Sigmoid colon (tissue), 4 donors: ENCODE data around the gene SUPT5H.

Experiments used
- CTCF ChIP-seq, 4 experiments: fragments of 450-650 bp in 3 of 4; fragments of 200-600 bp in 1 of 4; IDR thresholded peaks; one replicate each; pipeline ENCODE4 v1.5.1; 2016 to 2019; ENCODE audit warnings: antibody characterized with exemption in 4 of 4, mild to moderate bottlenecking in 3 of 4, moderate library complexity in 2 of 4
- POLR2AphosphoS5 ChIP-seq, 4 donors: sonication (generic); formaldehyde crosslinking; IDR thresholded peaks; one replicate each; pipeline ENCODE4 v1.6.1; 2017; ENCODE audit warnings: antibody characterized with exemption in 4 of 4

- no peak for TF ChIP-seq CTCF (IDR thresholded peaks at IDR 0.05)
- TF ChIP-seq POLR2AphosphoS5 (IDR thresholded peaks at IDR 0.05): no peak
Measured at GRCh38 chr19:39524495-39524894, 79.1 kb downstream of the SUPT5H start.
